ENCODE measurements around the gene TMEM205. TPM values are rescaled to one million over a fixed set of nuclear protein-coding genes. Genes with fewer than 3 reads are reported as not detected.
"Not testable (repeated sequence)": the region's sequence is repeated elsewhere in the genome, so short reads cannot be mapped to it uniquely, and the experiment has no call there.

TMEM205 gene
- total and polyA plus RNA-seq, 4 donors: 59.3 to 161 (median 122) TPM

GRCh38 chr19:11345122-11345803, 805 bp downstream of the TMEM205 start:
- H3K36me3 ChIP-seq (ENCODE audit: control insufficient read depth, insufficient read depth, low read length): peaks cover 19% of the 10 kb centered on the region
- 44% methylated on average over 10 of the region's 15 CpGs for WGBS (ENCODE audit: insufficient coverage)
- peak overlapping the region; percentile 87 for H3K4me3 ChIP-seq (ENCODE audit: low read depth, low read length)
- H3K27ac ChIP-seq (ENCODE audit: low read depth, low read length): peak overlapping the region; percentile 76
- H3K27me3 ChIP-seq (ENCODE audit: control insufficient read depth, insufficient read depth, low read length): no peaks in the 10 kb centered on the region
- DNase-seq (ENCODE audit: low read depth in 4 of 6, low spot score in 6 of 6): no peak
- no peaks in the 10 kb centered on the region for H3K9me3 ChIP-seq (ENCODE audit: control insufficient read depth, insufficient read depth, low read length)
- peaks cover 28% of the 10 kb centered on the region for H3K4me1 ChIP-seq (ENCODE audit: control insufficient read depth, insufficient read depth, low read length)

- WGBS (ENCODE audit: insufficient coverage): no CpG with 5 or more reads among the region's 3 CpGs
- H3K4me3 ChIP-seq (ENCODE audit: low read depth, low read length): no peak overlapping the region
- H3K27ac ChIP-seq (ENCODE audit: low read depth, low read length): no peak overlapping the region
These were observed 3.6 kb downstream of the TMEM205 start for GRCh38 chr19:11342429-11342828.

GRCh38 chr19:11340099-11340467, 6.0 kb downstream of the TMEM205 start:
- Histone ChIP-seq H3K4me1 (ENCODE audit: control insufficient read depth, insufficient read depth, low read length) (peaks cover 35% of the 10 kb centered on the region), H3K36me3 (ENCODE audit: control insufficient read depth, insufficient read depth, low read length) (peaks cover 51% of the 10 kb centered on the region), H3K4me3 (ENCODE audit: low read depth, low read length) (peak overlapping the region; percentile 74), H3K27ac (ENCODE audit: low read depth, low read length) (peak overlapping the region; percentile 58)
- not testable (repeated sequence) for H3K27me3 ChIP-seq (ENCODE audit: control insufficient read depth, insufficient read depth, low read length); H3K9me3 ChIP-seq (ENCODE audit: control insufficient read depth, insufficient read depth, low read length); DNase-seq (ENCODE audit: low read depth in 4 of 6, low spot score in 6 of 6)
- WGBS (ENCODE audit: insufficient coverage): 95% methylated on average over 6 of the region's 8 CpGs

More at GRCh38 chr19:11342429-11342828, 3.6 kb downstream of the TMEM205 start:
- no peaks in the 10 kb centered on the region for H3K9me3 ChIP-seq (ENCODE audit: control insufficient read depth, insufficient read depth, low read length)
- no peaks in the 10 kb centered on the region for H3K27me3 ChIP-seq (ENCODE audit: control insufficient read depth, insufficient read depth, low read length)
- H3K4me1 ChIP-seq (ENCODE audit: control insufficient read depth, insufficient read depth, low read length): peaks cover 49% of the 10 kb centered on the region
- no peak for DNase-seq (ENCODE audit: low read depth in 4 of 6, low spot score in 6 of 6)
- peaks cover 29% of the 10 kb centered on the region for H3K36me3 ChIP-seq (ENCODE audit: control insufficient read depth, insufficient read depth, low read length)

GRCh38 chr19:11339254-11340098, 6.6 kb downstream of the TMEM205 start, which contains the start of gene RAB3D:
Gene RAB3D, minus strand, starts transcription at chr19:11339657. Its CDS starts 2,258 bp downstream, at chr19:11337399.
- 3% methylated on average over 46 of the region's 53 CpGs for WGBS (ENCODE audit: insufficient coverage)
- H3K36me3 ChIP-seq (ENCODE audit: control insufficient read depth, insufficient read depth, low read length): peaks cover 56% of the 10 kb centered on the region
- peak within 1 kb of the TSS; percentile 74 for H3K4me3 ChIP-seq (ENCODE audit: low read depth, low read length)
- DNase-seq (ENCODE audit: low read depth in 4 of 6, low spot score in 6 of 6): peak in 5 of 6 donors; percentile 79 to 98 (median 89)
- peak within 1 kb of the TSS; percentile 71 for H3K27ac ChIP-seq (ENCODE audit: low read depth, low read length)
- no peaks in the 10 kb centered on the region for H3K9me3 ChIP-seq (ENCODE audit: control insufficient read depth, insufficient read depth, low read length)
- H3K27me3 ChIP-seq (ENCODE audit: control insufficient read depth, insufficient read depth, low read length): no peaks in the 10 kb centered on the region
- H3K4me1 ChIP-seq (ENCODE audit: control insufficient read depth, insufficient read depth, low read length): peaks cover 29% of the 10 kb centered on the region

- H3K27me3 ChIP-seq (ENCODE audit: control insufficient read depth, insufficient read depth, low read length): no peaks in the 10 kb centered on the region
- H3K27ac ChIP-seq (ENCODE audit: low read depth, low read length): peak overlapping the region; percentile 71
- H3K36me3 ChIP-seq (ENCODE audit: control insufficient read depth, insufficient read depth, low read length): peaks cover 62% of the 10 kb centered on the region
- WGBS (ENCODE audit: insufficient coverage): 37% methylated on average over 17 of the region's 21 CpGs
- no peaks in the 10 kb centered on the region for H3K9me3 ChIP-seq (ENCODE audit: control insufficient read depth, insufficient read depth, low read length)
- peaks cover 26% of the 10 kb centered on the region for H3K4me1 ChIP-seq (ENCODE audit: control insufficient read depth, insufficient read depth, low read length)
- peak in 1 of 6 donors; percentile 19 for DNase-seq (ENCODE audit: low read depth in 4 of 6, low spot score in 6 of 6)
- peak overlapping the region; percentile 74 for H3K4me3 ChIP-seq (ENCODE audit: low read depth, low read length)
These were observed 7.4 kb downstream of the TMEM205 start for GRCh38 chr19:11338569-11339253.

GRCh38 chr19:11338121-11338520, 7.9 kb downstream of the TMEM205 start:
- Histone ChIP-seq H3K27me3 (ENCODE audit: control insufficient read depth, insufficient read depth, low read length) (no peaks in the 10 kb centered on the region), H3K36me3 (ENCODE audit: control insufficient read depth, insufficient read depth, low read length) (peaks cover 65% of the 10 kb centered on the region), H3K4me3 (ENCODE audit: low read depth, low read length) (no peak overlapping the region), H3K9me3 (ENCODE audit: control insufficient read depth, insufficient read depth, low read length) (no peaks in the 10 kb centered on the region), H3K27ac (ENCODE audit: low read depth, low read length) (no peak overlapping the region), H3K4me1 (ENCODE audit: control insufficient read depth, insufficient read depth, low read length) (peaks cover 25% of the 10 kb centered on the region)
- no peak for DNase-seq (ENCODE audit: low read depth in 4 of 6, low spot score in 6 of 6)
- WGBS (ENCODE audit: insufficient coverage): 91% methylated on average over 5 of the region's 7 CpGs

- 88% methylated on average over 13 of the region's 14 CpGs for WGBS (ENCODE audit: insufficient coverage)
- no peak overlapping the region for H3K4me3 ChIP-seq (ENCODE audit: low read depth, low read length)
- H3K9me3 ChIP-seq (ENCODE audit: control insufficient read depth, insufficient read depth, low read length): no peaks in the 10 kb centered on the region
- no peak overlapping the region for H3K27ac ChIP-seq (ENCODE audit: low read depth, low read length)
- no peaks in the 10 kb centered on the region for H3K27me3 ChIP-seq (ENCODE audit: control insufficient read depth, insufficient read depth, low read length)
- H3K36me3 ChIP-seq (ENCODE audit: control insufficient read depth, insufficient read depth, low read length): peaks cover 69% of the 10 kb centered on the region
- peaks cover 21% of the 10 kb centered on the region for H3K4me1 ChIP-seq (ENCODE audit: control insufficient read depth, insufficient read depth, low read length)
- DNase-seq (ENCODE audit: low read depth in 4 of 6, low spot score in 6 of 6): no peak
These were observed 9.0 kb downstream of the TMEM205 start for GRCh38 chr19:11337080-11337479.

GRCh38 chr19:11335449-11336146, 10.5 kb downstream of the TMEM205 start:
- no peak overlapping the region for H3K4me3 ChIP-seq (ENCODE audit: low read depth, low read length)
- no peaks in the 10 kb centered on the region for H3K9me3 ChIP-seq (ENCODE audit: control insufficient read depth, insufficient read depth, low read length)
- WGBS (ENCODE audit: insufficient coverage): 95% methylated on average over 15 of the region's 17 CpGs
- no peak for DNase-seq (ENCODE audit: low read depth in 4 of 6, low spot score in 6 of 6)
- no peaks in the 10 kb centered on the region for H3K27me3 ChIP-seq (ENCODE audit: control insufficient read depth, insufficient read depth, low read length)
- H3K27ac ChIP-seq (ENCODE audit: low read depth, low read length): no peak overlapping the region
- H3K4me1 ChIP-seq (ENCODE audit: control insufficient read depth, insufficient read depth, low read length): peaks cover 21% of the 10 kb centered on the region
- H3K36me3 ChIP-seq (ENCODE audit: control insufficient read depth, insufficient read depth, low read length): peaks cover 69% of the 10 kb centered on the region

- peaks cover 74% of the 10 kb centered on the region for H3K36me3 ChIP-seq (ENCODE audit: control insufficient read depth, insufficient read depth, low read length)
- H3K4me3 ChIP-seq (ENCODE audit: low read depth, low read length); H3K9me3 ChIP-seq (ENCODE audit: control insufficient read depth, insufficient read depth, low read length); H3K4me1 ChIP-seq (ENCODE audit: control insufficient read depth, insufficient read depth, low read length); H3K27me3 ChIP-seq (ENCODE audit: control insufficient read depth, insufficient read depth, low read length); H3K27ac ChIP-seq (ENCODE audit: low read depth, low read length); DNase-seq (ENCODE audit: low read depth in 4 of 6, low spot score in 6 of 6): not testable (repeated sequence)
- WGBS (ENCODE audit: insufficient coverage): 66% methylated on average over 4 of the region's 9 CpGs
These were observed 12.2 kb downstream of the TMEM205 start for GRCh38 chr19:11333838-11334237.

All from spinal cord (tissue), 10 donors.